ENCODE data around the gene PAX6.

- TF ChIP-seq POLR2AphosphoS5 (IDR thresholded peaks at IDR 0.05) (no peak), CTCF (IDR thresholded peaks at IDR 0.05) (no peak), POLR2A (IDR thresholded peaks at IDR 0.05) (no peak)
Observed at GRCh38 chr11:31792036-31792435, 19.1 kb downstream of the PAX6 start.
